Lung (tissue), 12 donors: ENCODE measurements around the gene MTERF4. TPM values are rescaled to one million over a fixed set of nuclear protein-coding genes. Genes with fewer than 3 reads are reported as not detected.

Experiments used
- ATAC-seq: fragments of 200-7000 bp; cut with Tn5 transposase; one replicate; pipeline ENCODE4 v1.9.1; 2020; ENCODE audit warnings: moderate number of reproducible peaks; ENCODE audit not compliant: insufficient read depth, low FRiP score
- DNase-seq, 3 donors: peaks; one replicate each; pipeline ENCODE4 v3.0.0-alpha.2; 2013 to 2017
- H3K27ac ChIP-seq, 2 donors: one replicate each; pipeline ENCODE4 v1.5.1; 2013; ENCODE audit warnings: mild to moderate bottlenecking in 2 of 2, moderate library complexity in 2 of 2, control low read depth in 1 of 2, inconsistent platforms in 1 of 2, low read depth in 1 of 2, low read length in 1 of 2
- H3K27me3 ChIP-seq, 3 donors: one replicate each; pipeline ENCODE4 v1.5.1; 2013; ENCODE audit warnings: low read length in 2 of 3; ENCODE audit not compliant: control insufficient read depth in 3 of 3, insufficient read depth in 3 of 3
- H3K36me3 ChIP-seq, 4 donors: one replicate each; pipeline ENCODE4 v1.5.1; 2013; ENCODE audit warnings: low read length in 4 of 4, mild to moderate bottlenecking in 1 of 4, moderate library complexity in 1 of 4; ENCODE audit not compliant: control insufficient read depth in 4 of 4, insufficient read depth in 4 of 4
- H3K4me1 ChIP-seq, 5 donors: one replicate each; pipeline ENCODE4 v1.5.1; 2013; ENCODE audit warnings: low read length in 5 of 5, mild to moderate bottlenecking in 2 of 5, moderate library complexity in 1 of 5; ENCODE audit not compliant: control insufficient read depth in 5 of 5, insufficient read depth in 5 of 5
- H3K4me3 ChIP-seq: one replicate; pipeline ENCODE4 v1.5.1; 2013; ENCODE audit warnings: mild to moderate bottlenecking, control low read depth, moderate library complexity
- H3K9ac ChIP-seq, 2 donors: one replicate each; pipeline ENCODE4 v1.5.1; 2013; ENCODE audit warnings: low read length in 2 of 2, control low read depth in 1 of 2; ENCODE audit not compliant: insufficient read depth in 1 of 2
- H3K9me3 ChIP-seq, 4 donors: one replicate each; pipeline ENCODE4 v1.5.1; 2013; ENCODE audit warnings: low read length in 3 of 4, mild to moderate bottlenecking in 1 of 4, moderate library complexity in 1 of 4; ENCODE audit not compliant: control insufficient read depth in 4 of 4, insufficient read depth in 3 of 4
- CTCF ChIP-seq: IDR thresholded peaks from 2 replicates; pipeline ENCODE4 v1.5.1; 2012; ENCODE audit warnings: mild to moderate bottlenecking; ENCODE audit errors: control extremely low read depth, extremely low read depth
- WGBS, 2 donors: extraction: QIAGEN DNeasy Blood & Tissue Kit; methylation state at CpG; one replicate each; pipeline ENCODE4 v1.1.7; 2013; 5-methylcytosine and 5-hydroxymethylcytosine counted together
- polyA plus RNA-seq, 2 donors: library from polyadenylated mRNA; stranded (reverse); fragments of 200-250 nt; gene quantifications; one replicate each; pipeline ENCODE4 v1.2.1, GENCODE V29; 2013
- total RNA-seq, 2 donors: library from RNA; depleted of rRNA in 1 of 2; stranded (reverse); fragments of >200 nt in 1 of 2; gene quantifications; one replicate each; pipeline ENCODE4 v1.2.1, GENCODE V29; 2014 to 2021
- donor health status: control.
- donor health status: control.
- donor health status: Bipolar disorder and iron deficiency.
- donor health status: healthy.
- donor health status: DM: yes; HTN: yes; CAD: no.

Gene MTERF4
- total and polyA plus RNA-seq, 4 donors = 23.5 to 50.1 (median 27.5) TPM

DNA sequence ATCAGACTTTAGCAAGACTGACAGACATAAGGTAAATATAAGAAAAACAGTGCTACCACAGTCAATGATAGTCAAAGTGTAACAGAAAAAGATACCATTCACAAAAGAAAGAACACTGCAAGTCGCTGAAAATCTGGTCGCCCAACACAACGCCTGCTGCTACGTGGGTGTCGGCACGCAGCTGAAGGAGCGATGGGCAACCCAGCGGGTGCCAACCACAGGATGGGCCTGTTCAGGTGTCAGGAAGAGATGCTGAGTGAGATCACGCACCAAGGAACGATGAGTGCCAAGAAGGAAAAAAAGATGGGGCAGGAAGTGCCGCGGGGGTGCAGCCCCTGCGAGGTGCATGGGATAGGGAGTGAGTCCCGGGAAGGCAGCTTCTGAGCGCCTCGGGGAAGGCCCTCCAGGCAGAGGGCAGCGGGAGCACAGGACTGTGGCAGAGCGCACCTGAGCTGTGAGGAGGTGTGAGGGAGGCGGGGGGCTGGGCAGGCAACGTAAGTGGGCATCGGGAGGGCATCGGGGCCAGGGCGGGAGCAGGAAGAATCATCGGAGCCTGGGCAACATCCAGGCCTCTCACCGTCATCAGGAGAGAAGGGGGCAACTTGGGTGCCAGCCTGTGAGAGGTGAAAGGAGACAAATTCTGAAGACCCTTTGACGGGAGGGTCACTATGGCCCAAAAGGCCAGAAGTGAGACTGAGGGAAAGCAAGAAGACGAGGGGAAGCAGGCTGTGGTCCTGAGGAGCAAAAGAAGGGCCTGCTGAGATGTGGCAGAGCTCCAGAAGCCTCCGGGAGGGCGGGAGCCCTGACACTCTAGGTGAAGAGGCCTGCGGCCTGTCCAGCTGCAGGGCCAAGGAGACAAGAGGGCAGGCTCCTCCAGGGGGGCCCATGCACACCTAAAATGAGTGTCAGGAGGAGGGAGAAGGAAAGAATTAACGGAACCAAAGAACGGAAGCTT is 14.8 kb upstream of the MTERF4 start:
- H3K27me3 ChIP-seq = no peaks in the 10 kb centered on the region
- H3K4me3 ChIP-seq = no peak overlapping the region
- WGBS, 2 donors = 90 to 94% methylated on average over 32 of the region's 32 CpGs
- H3K9ac ChIP-seq = no peak overlapping the region
- TF ChIP-seq CTCF = no peak
- H3K4me1 ChIP-seq = peaks cover 0 to 2% (median 0%) of the 10 kb centered on the region in 5 donors
- H3K9me3 ChIP-seq = no peaks in the 10 kb centered on the region
- H3K27ac ChIP-seq = no peak overlapping the region
- no peak for ATAC-seq
- DNase-seq = no peak
- H3K36me3 ChIP-seq = peaks cover 0 to 13% (median 5%) of the 10 kb centered on the region in 4 donors

DNA sequence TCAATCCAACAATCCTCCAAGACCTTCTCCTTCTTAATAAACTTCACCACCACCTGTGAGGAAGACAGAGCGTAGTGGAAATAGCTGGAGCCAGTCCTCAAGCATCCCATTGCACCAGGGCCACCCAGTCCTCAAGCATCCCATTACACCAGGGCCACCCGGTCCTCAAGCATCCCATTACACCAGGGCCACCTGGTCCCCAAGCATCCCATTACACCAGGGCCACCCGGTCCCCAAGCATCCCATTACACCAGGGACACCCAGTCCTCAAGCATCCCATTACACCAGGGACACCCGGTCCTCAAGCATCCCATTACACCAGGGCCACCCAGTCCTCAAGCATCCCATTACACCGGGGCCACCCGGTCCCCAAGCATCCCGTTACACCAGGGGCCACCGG is 13.3 kb upstream of the MTERF4 start:
- Histone ChIP-seq H3K9ac (no peak overlapping the region), H3K4me1 (peaks cover 0 to 2% (median 0%) of the 10 kb centered on the region in 5 donors), H3K27ac (no peak overlapping the region), H3K27me3 (no peaks in the 10 kb centered on the region), H3K4me3 (no peak overlapping the region), H3K9me3 (no peaks in the 10 kb centered on the region), H3K36me3 (peaks cover 0 to 15% (median 0%) of the 10 kb centered on the region in 4 donors)
- DNase-seq = no peak
- no peak for TF ChIP-seq CTCF
- 68 to 95% methylated on average over 8 of the region's 8 CpGs for WGBS, 2 donors
- ATAC-seq = no peak

GRCh38 chr2:241114836-241115235 is 12.7 kb upstream of the MTERF4 start:
- H3K4me3 ChIP-seq = no peak overlapping the region
- peaks cover 0 to 15% (median 0%) of the 10 kb centered on the region in 4 donors for H3K36me3 ChIP-seq
- no peaks in the 10 kb centered on the region for H3K9me3 ChIP-seq
- WGBS, 2 donors = 96 to 99% methylated on average over 11 of the region's 11 CpGs
- peaks cover 0 to 2% (median 0%) of the 10 kb centered on the region in 5 donors for H3K4me1 ChIP-seq
- ATAC-seq (no peak), DNase-seq (no peak)
- no peak for TF ChIP-seq CTCF
- no peak overlapping the region for H3K9ac ChIP-seq
- no peaks in the 10 kb centered on the region for H3K27me3 ChIP-seq
- H3K27ac ChIP-seq = no peak overlapping the region
